Sciatic nerve (tissue), 2 donors: ENCODE results near the gene CCDC107. TPM values are rescaled to one million over a fixed set of nuclear protein-coding genes. Genes with fewer than 3 reads are reported as not detected.
"Not testable (repeated sequence)": the region's sequence is repeated elsewhere in the genome, so short reads cannot be mapped to it uniquely, and the experiment has no call there.

Experiments used
- ATAC-seq: fragments of 200-7000 bp; cut with Tn5 transposase; one replicate; pipeline ENCODE4 v1.9.1; 2020; ENCODE audit warnings: mild to moderate bottlenecking, moderate library complexity
- DNase-seq: peaks from one replicate; pipeline ENCODE4 v3.0.0-alpha.2; 2020; ENCODE audit warnings: low spot score
- intact Hi-C: fragments of 100-400 bp; cut with DNase I; formaldehyde crosslinking; loops from one replicate; pipeline ENCODE4 v1.14.2; 2022
- total RNA-seq: library from RNA; stranded (reverse); fragmentation: NEBNext Ultra II Directional; extraction: Animal tissue kit (Norgen Biotek cat#: 25700); gene quantifications from one replicate; pipeline ENCODE4 v1.2.1, GENCODE V29; 2021
- donor health status: DM: no; HTN: no; CAD: no.
- donor health status: DM: no; HTN: no; CAD: no.

Gene CCDC107
- total RNA-seq, 1 donor from 2014 or later = 28.0 TPM

- ATAC-seq = peak; percentile 73
- DNase-seq = peak; percentile 47
- intact Hi-C loops = no loop called here
Observed at GRCh38 chr9:35636135-35636876, 21.8 kb upstream of the CCDC107 start.

- ATAC-seq, intact Hi-C loops, DNase-seq: not testable (repeated sequence)
Observed at GRCh38 chr9:35636877-35637246, 21.2 kb upstream of the CCDC107 start.

GRCh38 chr9:35637427-35637955 is 20.6 kb upstream of the CCDC107 start:
- ATAC-seq, intact Hi-C loops: not testable (repeated sequence)
- DNase-seq = peak; percentile 5

- intact Hi-C loops = not testable (repeated sequence)
- DNase-seq = peak; percentile 38
Observed at GRCh38 chr9:35638751-35639150, 19.3 kb upstream of the CCDC107 start.

GRCh38 chr9:35639225-35639624 is 18.9 kb upstream of the CCDC107 start:
- not testable (repeated sequence) for ATAC-seq, DNase-seq

More at GRCh38 chr9:35638751-35639150, 19.3 kb upstream of the CCDC107 start:
- not testable (repeated sequence) for ATAC-seq

GRCh38 chr9:35639631-35640030 is 18.5 kb upstream of the CCDC107 start:
- DNase-seq = no peak
- no peak for ATAC-seq
- intact Hi-C loops = no loop called here

More at GRCh38 chr9:35639225-35639624, 18.9 kb upstream of the CCDC107 start:
- intact Hi-C loops = not testable (repeated sequence)

GRCh38 chr9:35640431-35640830 is 17.7 kb upstream of the CCDC107 start:
- intact Hi-C loops, ATAC-seq: not testable (repeated sequence)
- peak; percentile 32 for DNase-seq

GRCh38 chr9:35641478-35641877 is 16.6 kb upstream of the CCDC107 start:
- DNase-seq, intact Hi-C loops, ATAC-seq: not testable (repeated sequence)

GRCh38 chr9:35643046-35643445 is 15.0 kb upstream of the CCDC107 start:
- intact Hi-C loops = no loop called here

GRCh38 chr9:35645736-35646135 is 12.4 kb upstream of the CCDC107 start:
- ATAC-seq, intact Hi-C loops: not testable (repeated sequence)
- peak; percentile 53 for DNase-seq

More at GRCh38 chr9:35643046-35643445, 15.0 kb upstream of the CCDC107 start:
- ATAC-seq = no peak
- DNase-seq = peak; percentile 52

- peak; percentile 70 for DNase-seq
- ATAC-seq = peak; percentile 47
- intact Hi-C loops = no loop called here
Observed at GRCh38 chr9:35646153-35646532, 11.9 kb upstream of the CCDC107 start.

GRCh38 chr9:35646533-35647265 is 11.4 kb upstream of the CCDC107 start:
- DNase-seq (peak; percentile 97), ATAC-seq (peak; percentile 96)
- intact Hi-C loops = no loop called here

- intact Hi-C loops = no loop called here
- peak; percentile 65 for DNase-seq
- no peak for ATAC-seq
Observed at GRCh38 chr9:35649431-35650340, 8.4 kb upstream of the CCDC107 start.

GRCh38 chr9:35650341-35651158 is 7.5 kb upstream of the CCDC107 start, which contains the start of gene SIT1:
SIT1 (minus strand) TSS chr9:35650931; CDS start chr9:35650853, 78 bp downstream.
- ATAC-seq (no peak), DNase-seq (peak; percentile 54)
- intact Hi-C loops = no loop called here

GRCh38 chr9:35651956-35652828 is 5.9 kb upstream of the CCDC107 start:
- ATAC-seq = no peak
- intact Hi-C loops = no loop called here
- peak; percentile 28 for DNase-seq

- ATAC-seq (no peak), DNase-seq (peak; percentile 38)
- intact Hi-C loops = no loop called here
Observed at GRCh38 chr9:35652829-35653209, 5.3 kb upstream of the CCDC107 start.

GRCh38 chr9:35653611-35654010 is 4.5 kb upstream of the CCDC107 start:
- ATAC-seq (no peak), DNase-seq (peak; percentile 12)
- intact Hi-C loops = no loop called here
